ENCODE results near the gene HAO2. TPM values are rescaled to one million over a fixed set of nuclear protein-coding genes. Genes with fewer than 3 reads are reported as not detected.

The HAO2 gene
- total RNA-seq, 1 donor: not detected

DNA sequence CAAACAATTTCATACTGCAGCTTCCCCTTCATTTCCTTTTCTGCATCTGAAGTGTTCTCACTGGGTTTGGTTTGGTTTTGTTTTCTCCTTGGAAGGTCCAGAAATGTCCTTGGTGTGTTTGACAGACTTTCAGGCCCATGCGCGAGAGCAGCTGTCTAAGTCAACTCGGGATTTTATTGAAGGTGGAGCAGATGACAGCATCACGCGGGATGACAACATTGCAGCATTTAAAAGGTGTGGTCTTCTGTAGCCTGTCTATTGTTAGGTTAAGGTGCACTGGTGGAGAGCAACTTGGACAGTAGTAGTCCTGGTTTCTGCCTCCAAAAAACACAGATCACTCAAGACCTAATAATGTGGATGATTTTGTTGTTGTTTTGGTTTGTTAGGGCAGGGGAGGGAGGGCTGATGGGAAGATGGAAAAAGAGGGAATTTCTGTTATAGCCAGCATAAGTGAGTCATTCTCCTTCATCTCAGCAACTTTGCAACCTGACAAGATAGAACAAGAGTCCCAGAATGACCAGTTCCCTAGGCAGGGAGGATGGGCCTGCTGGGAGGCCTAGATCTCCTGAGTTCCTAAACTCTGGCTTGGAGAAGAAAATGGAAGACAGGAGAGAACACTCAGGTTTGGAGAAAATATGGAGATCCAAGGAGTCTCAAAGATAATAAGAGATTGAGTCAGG, 12.5 kb downstream of the HAO2 start:
- Histone ChIP-seq H3K4me3 (ENCODE audit: low read length) (no peak overlapping the region), H3K27me3 (ENCODE audit: insufficient read depth, low read length) (peaks cover 2% of the 10 kb centered on the region), H3K4me1 (ENCODE audit: insufficient read depth, low read length) (no peaks in the 10 kb centered on the region), H3K9me3 (ENCODE audit: low read depth, low read length) (no peaks in the 10 kb centered on the region)

DNA sequence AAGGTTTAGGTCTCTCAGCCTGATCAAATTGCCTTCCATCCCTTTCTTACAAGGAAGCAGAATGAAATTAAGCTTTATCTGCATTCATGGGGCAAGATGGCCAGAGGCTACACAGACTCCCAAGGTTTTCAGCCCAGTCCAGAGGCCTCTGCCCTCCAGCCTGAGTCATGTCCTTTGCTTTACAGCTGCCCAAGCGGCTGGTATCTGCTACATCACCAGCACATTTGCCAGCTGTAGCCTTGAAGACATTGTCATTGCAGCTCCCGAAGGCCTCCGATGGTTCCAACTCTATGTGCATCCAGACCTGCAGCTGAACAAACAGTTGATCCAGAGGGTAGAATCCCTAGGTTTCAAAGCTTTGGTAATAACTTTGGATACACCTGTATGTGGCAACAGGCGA, 16.0 kb downstream of the HAO2 start:
- H3K4me3 ChIP-seq (ENCODE audit: low read length): no peak overlapping the region
- H3K4me1 ChIP-seq (ENCODE audit: insufficient read depth, low read length): no peaks in the 10 kb centered on the region
- peaks cover 1% of the 10 kb centered on the region for H3K27me3 ChIP-seq (ENCODE audit: insufficient read depth, low read length)
- H3K9me3 ChIP-seq (ENCODE audit: low read depth, low read length): no peaks in the 10 kb centered on the region

- H3K4me1 ChIP-seq (ENCODE audit: insufficient read depth, low read length): no peaks in the 10 kb centered on the region
- H3K4me3 ChIP-seq (ENCODE audit: low read length): no peak overlapping the region
- H3K27me3 ChIP-seq (ENCODE audit: insufficient read depth, low read length): no peaks in the 10 kb centered on the region
- no peaks in the 10 kb centered on the region for H3K9me3 ChIP-seq (ENCODE audit: low read depth, low read length)
These were observed 17.1 kb downstream of the HAO2 start for GRCh38 chr1:119385650-119386049.

DNA sequence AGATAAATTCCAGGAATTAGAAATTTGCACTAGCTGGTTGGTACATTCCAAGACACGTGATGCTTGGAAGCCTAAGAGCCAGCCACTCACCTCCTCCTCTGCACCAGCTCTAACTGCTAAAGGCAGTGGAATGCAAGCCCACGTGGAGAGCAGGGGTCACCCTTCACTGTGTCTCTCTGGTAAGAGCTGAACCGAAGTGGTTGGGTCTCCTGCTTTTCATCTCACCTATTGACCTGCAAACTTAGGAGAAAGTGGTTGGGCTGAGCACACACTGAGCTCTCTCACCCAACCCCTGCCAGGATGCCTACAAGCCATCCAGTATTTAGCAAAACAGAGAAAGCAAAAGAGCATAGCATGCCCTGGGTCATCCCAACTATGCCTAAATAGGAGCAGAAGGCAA, 19.3 kb downstream of the HAO2 start:
- Histone ChIP-seq H3K4me3 (ENCODE audit: low read length) (no peak overlapping the region), H3K9me3 (ENCODE audit: low read depth, low read length) (no peaks in the 10 kb centered on the region), H3K4me1 (ENCODE audit: insufficient read depth, low read length) (no peaks in the 10 kb centered on the region), H3K27me3 (ENCODE audit: insufficient read depth, low read length) (no peaks in the 10 kb centered on the region)

- H3K9me3 ChIP-seq (ENCODE audit: low read depth, low read length): no peaks in the 10 kb centered on the region
- no peaks in the 10 kb centered on the region for H3K4me1 ChIP-seq (ENCODE audit: insufficient read depth, low read length)
- H3K27me3 ChIP-seq (ENCODE audit: insufficient read depth, low read length): no peaks in the 10 kb centered on the region
- H3K4me3 ChIP-seq (ENCODE audit: low read length): no peak overlapping the region
These were observed 19.9 kb downstream of the HAO2 start for GRCh38 chr1:119388450-119388849.

- Histone ChIP-seq H3K4me3 (ENCODE audit: low read length) (no peak overlapping the region), H3K9me3 (ENCODE audit: low read depth, low read length) (no peaks in the 10 kb centered on the region), H3K27me3 (ENCODE audit: insufficient read depth, low read length) (no peaks in the 10 kb centered on the region), H3K4me1 (ENCODE audit: insufficient read depth, low read length) (no peaks in the 10 kb centered on the region)
These were observed 21.9 kb downstream of the HAO2 start for GRCh38 chr1:119390526-119390925.

DNA sequence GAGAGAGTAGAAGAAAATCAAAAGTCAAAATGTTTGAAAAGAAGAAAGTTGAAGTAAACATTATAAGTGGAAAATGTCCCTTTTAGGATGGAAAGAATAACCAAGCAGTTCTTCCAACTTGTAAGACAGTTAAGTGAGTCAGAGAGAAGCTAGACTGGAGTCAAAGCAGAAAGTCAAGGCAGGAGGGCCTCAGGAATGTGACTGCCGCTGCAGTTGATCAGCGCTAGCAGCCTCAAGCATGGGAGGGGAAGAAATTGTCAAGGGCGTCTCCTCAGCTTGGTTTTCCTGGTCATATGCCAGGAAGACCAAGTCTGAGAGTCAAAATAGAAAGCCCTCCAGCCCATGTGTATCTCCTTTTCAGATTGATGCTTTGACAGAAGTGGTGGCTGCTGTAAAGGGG, 23.2 kb downstream of the HAO2 start:
- Histone ChIP-seq H3K4me3 (ENCODE audit: low read length) (no peak overlapping the region), H3K4me1 (ENCODE audit: insufficient read depth, low read length) (no peaks in the 10 kb centered on the region), H3K27me3 (ENCODE audit: insufficient read depth, low read length) (no peaks in the 10 kb centered on the region), H3K9me3 (ENCODE audit: low read depth, low read length) (no peaks in the 10 kb centered on the region)

DNA sequence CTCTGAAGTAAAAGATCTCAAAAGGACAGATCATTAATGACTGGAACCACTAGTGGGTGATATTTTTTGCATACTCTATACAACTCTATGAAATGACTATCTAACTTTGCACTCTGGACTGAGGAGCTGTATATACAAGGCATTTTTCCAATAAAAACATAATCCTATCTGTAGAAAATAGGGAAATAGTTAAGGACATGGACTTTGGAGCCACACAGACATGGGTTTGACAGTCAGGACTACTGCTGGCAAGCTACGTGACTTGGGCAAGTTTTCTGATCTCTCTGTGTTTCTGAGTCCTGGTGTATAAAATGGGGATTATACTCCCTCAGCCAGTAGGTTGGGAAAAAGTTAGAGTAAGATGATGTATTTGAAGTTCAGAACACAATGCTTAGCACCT, 25.5 kb downstream of the HAO2 start:
- no peaks in the 10 kb centered on the region for H3K9me3 ChIP-seq (ENCODE audit: low read depth, low read length)
- no peaks in the 10 kb centered on the region for H3K4me1 ChIP-seq (ENCODE audit: insufficient read depth, low read length)

DNA sequence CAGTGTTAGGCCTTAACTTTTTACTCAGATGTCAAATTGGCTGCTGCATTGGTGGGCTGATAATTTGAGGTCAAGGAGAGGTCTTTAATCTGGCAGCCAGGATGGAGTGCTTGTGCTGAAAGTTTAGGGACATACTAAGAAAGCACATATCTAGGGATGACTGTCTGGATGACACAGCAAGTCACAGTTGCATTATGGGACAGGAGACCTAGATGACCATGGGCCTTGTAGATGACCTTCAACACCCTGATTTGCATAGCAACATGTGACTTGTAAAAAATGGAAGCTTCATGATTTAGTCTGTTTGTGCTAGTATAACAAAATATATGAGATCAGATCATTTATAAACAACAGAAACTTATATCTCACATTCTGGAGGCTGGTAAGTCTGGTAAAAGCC, 28.4 kb downstream of the HAO2 start:
- Histone ChIP-seq H3K9me3 (ENCODE audit: low read depth, low read length) (no peaks in the 10 kb centered on the region), H3K4me1 (ENCODE audit: insufficient read depth, low read length) (no peaks in the 10 kb centered on the region), H3K27me3 (ENCODE audit: insufficient read depth, low read length) (no peaks in the 10 kb centered on the region), H3K4me3 (ENCODE audit: low read length) (no peak overlapping the region)

More for the DNA sequence above, 25.5 kb downstream of the HAO2 start:
- Histone ChIP-seq H3K27me3 (ENCODE audit: insufficient read depth, low read length) (no peaks in the 10 kb centered on the region), H3K4me3 (ENCODE audit: low read length) (no peak overlapping the region)

- no peaks in the 10 kb centered on the region for H3K27me3 ChIP-seq (ENCODE audit: insufficient read depth, low read length)
- no peaks in the 10 kb centered on the region for H3K9me3 ChIP-seq (ENCODE audit: low read depth, low read length)
- H3K4me3 ChIP-seq (ENCODE audit: low read length): no peak overlapping the region
- H3K4me1 ChIP-seq (ENCODE audit: insufficient read depth, low read length): no peaks in the 10 kb centered on the region
These were observed 29.4 kb downstream of the HAO2 start for GRCh38 chr1:119397986-119398385.

DNA sequence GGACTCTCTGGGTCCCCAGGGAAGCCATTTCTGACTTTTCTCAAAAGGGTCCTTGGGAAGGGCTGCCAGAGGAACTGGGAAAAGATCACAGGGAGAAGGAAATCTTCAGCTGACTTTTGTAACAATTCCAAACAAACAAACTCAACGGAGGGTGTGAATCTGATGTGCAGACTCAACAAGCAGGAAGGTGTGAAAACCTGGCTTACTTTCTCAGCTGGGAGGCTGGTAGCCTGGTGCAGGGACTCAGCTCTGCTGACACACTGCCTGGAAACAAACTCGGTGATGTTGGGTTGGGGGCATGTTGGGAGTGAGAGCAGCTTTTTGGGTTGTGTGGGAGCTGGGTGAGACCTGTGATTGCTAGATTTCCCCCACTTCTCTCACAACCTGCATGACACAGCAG, 36.2 kb downstream of the HAO2 start:
- Histone ChIP-seq H3K4me1 (ENCODE audit: insufficient read depth, low read length) (no peaks in the 10 kb centered on the region), H3K27me3 (ENCODE audit: insufficient read depth, low read length) (no peaks in the 10 kb centered on the region), H3K4me3 (ENCODE audit: low read length) (no peak overlapping the region), H3K9me3 (ENCODE audit: low read depth, low read length) (no peaks in the 10 kb centered on the region)

- Histone ChIP-seq H3K9me3 (ENCODE audit: low read depth, low read length) (no peaks in the 10 kb centered on the region), H3K4me3 (ENCODE audit: low read length) (no peak overlapping the region), H3K4me1 (ENCODE audit: insufficient read depth, low read length) (no peaks in the 10 kb centered on the region), H3K27me3 (ENCODE audit: insufficient read depth, low read length) (no peaks in the 10 kb centered on the region)
These were observed 41.1 kb downstream of the HAO2 start for GRCh38 chr1:119409731-119410130.

- Histone ChIP-seq H3K4me3 (ENCODE audit: low read length) (no peak overlapping the region), H3K9me3 (ENCODE audit: low read depth, low read length) (no peaks in the 10 kb centered on the region), H3K4me1 (ENCODE audit: insufficient read depth, low read length) (no peaks in the 10 kb centered on the region), H3K27me3 (ENCODE audit: insufficient read depth, low read length) (no peaks in the 10 kb centered on the region)
These were observed 42.4 kb downstream of the HAO2 start for GRCh38 chr1:119410961-119411360.

DNA sequence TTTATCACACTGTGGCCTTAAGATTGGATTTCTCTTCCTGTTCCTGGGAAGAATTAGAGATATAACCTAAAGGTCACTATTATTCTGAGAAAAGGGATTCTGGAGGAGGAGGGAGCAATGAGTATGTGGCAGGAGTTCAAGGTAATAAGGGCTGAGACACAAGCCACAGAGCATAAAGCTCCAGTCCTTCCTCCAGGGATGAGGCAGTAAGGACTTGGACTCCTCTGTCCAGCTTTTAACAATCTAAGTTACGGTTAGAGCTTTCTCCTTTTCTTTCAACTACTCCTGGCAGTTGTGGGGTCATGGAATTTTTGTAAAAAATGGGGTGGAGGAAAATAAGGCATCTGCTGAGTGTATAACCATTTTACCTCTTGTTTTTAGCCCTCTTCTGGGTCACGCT, 46.4 kb downstream of the HAO2 start, which contains the start of gene HSD3B2:
TSS of gene HSD3B2 (plus strand) at position 201 of the 400 bp plus-strand sequence. CDS start 270 bp downstream, outside the sequence.
- Histone ChIP-seq H3K4me1 (ENCODE audit: insufficient read depth, low read length) (no peaks in the 10 kb centered on the region), H3K27me3 (ENCODE audit: insufficient read depth, low read length) (no peaks in the 10 kb centered on the region), H3K9me3 (ENCODE audit: low read depth, low read length) (no peaks in the 10 kb centered on the region), H3K4me3 (ENCODE audit: low read length) (no peak within 1 kb of the TSS)

GRCh38 chr1:119416006-119416640, 47.5 kb downstream of the HAO2 start:
- H3K4me3 ChIP-seq (ENCODE audit: low read length): no peak overlapping the region
- no peaks in the 10 kb centered on the region for H3K9me3 ChIP-seq (ENCODE audit: low read depth, low read length)
- H3K27me3 ChIP-seq (ENCODE audit: insufficient read depth, low read length): no peaks in the 10 kb centered on the region
- no peaks in the 10 kb centered on the region for H3K4me1 ChIP-seq (ENCODE audit: insufficient read depth, low read length)

- Histone ChIP-seq H3K4me3 (ENCODE audit: low read length) (no peak overlapping the region), H3K9me3 (ENCODE audit: low read depth, low read length) (no peaks in the 10 kb centered on the region)
These were observed 50.5 kb downstream of the HAO2 start for GRCh38 chr1:119419109-119419508.

More at GRCh38 chr1:119419109-119419508, 50.5 kb downstream of the HAO2 start:
- Histone ChIP-seq H3K4me1 (ENCODE audit: insufficient read depth, low read length) (no peaks in the 10 kb centered on the region), H3K27me3 (ENCODE audit: insufficient read depth, low read length) (no peaks in the 10 kb centered on the region)
